SU-DHL-6 (cell line): ENCODE results near the gene OR2T1.

Experiments
- CTCF ChIP-seq: fragments of 200-600 bp; sonication (generic); IDR thresholded peaks from one replicate; pipeline ENCODE4 v1.5.1; 2017; ENCODE audit warnings: antibody characterized with exemption, mild to moderate bottlenecking, low read length, moderate library complexity; ENCODE audit not compliant: insufficient read depth, poor library complexity, severe bottlenecking
- EZH2phosphoT487 ChIP-seq: fragments of 200-600 bp; sonication (generic), shearing (Covaris generic); conservative IDR thresholded peaks from 2 replicates; pipeline ENCODE4 v1.6.1; 2018; ENCODE audit warnings: mild to moderate bottlenecking, antibody characterized with exemption, low read length, moderate library complexity, mixed read lengths

DNA sequence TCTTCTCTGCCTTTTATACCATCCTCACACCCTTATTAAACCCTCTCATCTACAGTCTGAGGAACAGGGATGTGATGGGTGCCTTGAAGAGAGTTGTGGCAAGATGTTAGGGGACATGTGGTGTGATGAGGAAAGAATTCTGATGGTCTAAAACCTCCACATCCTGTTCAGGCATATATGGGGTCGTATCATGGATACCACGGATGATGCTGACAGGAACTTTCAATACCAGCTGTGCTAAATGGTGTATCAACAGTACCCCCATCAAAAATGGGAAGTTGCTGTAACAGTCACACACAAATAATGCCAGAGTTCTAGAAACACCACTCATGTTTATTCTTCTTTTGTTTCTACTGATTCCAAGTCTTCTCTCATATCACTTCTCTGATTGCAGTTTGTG, 14.4 kb upstream of the OR2T1 start:
- TF ChIP-seq CTCF, result no peak
- no peak for TF ChIP-seq EZH2phosphoT487
